Ascending aorta (tissue), 2 donors: ENCODE results near the gene HMG20A. TPM values are rescaled to one million over a fixed set of nuclear protein-coding genes. Genes with fewer than 3 reads are reported as not detected.

Experiments used
- DNase-seq, 2 donors: peaks; one replicate each; pipeline ENCODE4 v3.0.0-alpha.2; 2019; ENCODE audit warnings: low spot score in 2 of 2
- H3K27ac ChIP-seq, 2 donors: fragments of 200-600 bp; sonication (generic); one replicate each; pipeline ENCODE4 v1.5.1; 2016 to 2017; ENCODE audit warnings: mild to moderate bottlenecking in 1 of 2
- H3K27me3 ChIP-seq: fragments of 200-600 bp; sonication (generic); one replicate; pipeline ENCODE4 v1.5.1; 2017
- H3K36me3 ChIP-seq, 2 donors: fragments of 200-600 bp; sonication (generic); one replicate each; pipeline ENCODE4 v1.5.1; 2016
- H3K4me1 ChIP-seq, 2 donors: fragments of 200-600 bp; sonication (generic); one replicate each; pipeline ENCODE4 v1.5.1; 2016 to 2017; ENCODE audit warnings: mild to moderate bottlenecking in 1 of 2
- H3K4me3 ChIP-seq, 2 donors: fragments of 200-600 bp; sonication (generic); one replicate each; pipeline ENCODE4 v1.5.1; 2016 to 2017; ENCODE audit warnings: mild to moderate bottlenecking in 1 of 2
- H3K9me3 ChIP-seq, 2 donors: fragments of 200-600 bp; sonication (generic); one replicate each; pipeline ENCODE4 v1.5.1; 2016
- intact Hi-C: fragments of 100-400 bp; cut with DNase I; formaldehyde crosslinking; loops from one replicate; pipeline ENCODE4 v1.15.1; 2023
- total RNA-seq: library from RNA; depleted of rRNA; stranded (reverse); fragments of >200 nt; gene quantifications from one replicate; pipeline ENCODE4 v1.1.0, GENCODE V29; 2016
- TF ChIP-seq, protein P1 (sequence below), 3 experiments: fragments of 200-600 bp in 2 of 3; fragments of 450-650 bp in 1 of 3; sonication (generic) in 2 of 3; IDR thresholded peaks; one replicate each; pipeline ENCODE4 v1.5.1; 2016 to 2019; ENCODE audit warnings: antibody characterized with exemption in 3 of 3, mild to moderate bottlenecking in 1 of 3, moderate library complexity in 1 of 3

HMG20A gene
- total RNA-seq, 1 donor from 2014 or later = 17.7 TPM

- intact Hi-C loops = no loop called here
- TF ChIP-seq, protein P1, sequence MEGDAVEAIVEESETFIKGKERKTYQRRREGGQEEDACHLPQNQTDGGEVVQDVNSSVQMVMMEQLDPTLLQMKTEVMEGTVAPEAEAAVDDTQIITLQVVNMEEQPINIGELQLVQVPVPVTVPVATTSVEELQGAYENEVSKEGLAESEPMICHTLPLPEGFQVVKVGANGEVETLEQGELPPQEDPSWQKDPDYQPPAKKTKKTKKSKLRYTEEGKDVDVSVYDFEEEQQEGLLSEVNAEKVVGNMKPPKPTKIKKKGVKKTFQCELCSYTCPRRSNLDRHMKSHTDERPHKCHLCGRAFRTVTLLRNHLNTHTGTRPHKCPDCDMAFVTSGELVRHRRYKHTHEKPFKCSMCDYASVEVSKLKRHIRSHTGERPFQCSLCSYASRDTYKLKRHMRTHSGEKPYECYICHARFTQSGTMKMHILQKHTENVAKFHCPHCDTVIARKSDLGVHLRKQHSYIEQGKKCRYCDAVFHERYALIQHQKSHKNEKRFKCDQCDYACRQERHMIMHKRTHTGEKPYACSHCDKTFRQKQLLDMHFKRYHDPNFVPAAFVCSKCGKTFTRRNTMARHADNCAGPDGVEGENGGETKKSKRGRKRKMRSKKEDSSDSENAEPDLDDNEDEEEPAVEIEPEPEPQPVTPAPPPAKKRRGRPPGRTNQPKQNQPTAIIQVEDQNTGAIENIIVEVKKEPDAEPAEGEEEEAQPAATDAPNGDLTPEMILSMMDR (IDR thresholded peaks at IDR 0.05) = no peak
- H3K4me1 ChIP-seq = peaks cover 5 to 27% of the 10 kb centered on the region in 2 donors
- no peak overlapping the region for H3K4me3 ChIP-seq
- no peak for DNase-seq
- H3K9me3 ChIP-seq = no peaks in the 10 kb centered on the region
- H3K27ac ChIP-seq = peak overlapping the region in 1 of 2 donors; percentile 7
- no peaks in the 10 kb centered on the region for H3K36me3 ChIP-seq
- no peaks in the 10 kb centered on the region for H3K27me3 ChIP-seq
Observed at GRCh38 chr15:77494073-77494867, 73.6 kb downstream of the HMG20A start.

DNA sequence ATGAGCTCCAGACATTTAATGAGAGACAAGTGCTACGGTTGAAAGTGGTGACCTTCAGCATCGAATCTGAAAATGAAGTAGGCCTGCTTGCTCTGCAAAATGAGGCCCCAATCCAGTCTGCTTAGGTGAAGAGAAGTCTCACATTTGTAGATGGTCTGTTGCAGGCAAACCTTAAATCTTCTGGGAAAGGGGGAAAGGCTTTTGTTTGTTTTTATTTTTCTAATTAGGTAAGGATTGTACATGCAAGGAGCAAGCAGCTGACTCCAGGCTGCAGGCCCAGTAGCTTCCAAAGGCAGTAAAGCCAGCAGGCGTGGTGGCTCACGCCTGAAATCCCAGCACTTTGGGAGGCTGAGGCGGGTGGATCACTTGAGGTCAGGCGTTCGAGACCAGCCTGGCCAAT, 74.3 kb downstream of the HMG20A start:
- intact Hi-C loops = loop anchor here (5.0 kb wide), 3 partner anchors 38 to 563 kb away; partner anchors contain the start of gene RCN2

DNA sequence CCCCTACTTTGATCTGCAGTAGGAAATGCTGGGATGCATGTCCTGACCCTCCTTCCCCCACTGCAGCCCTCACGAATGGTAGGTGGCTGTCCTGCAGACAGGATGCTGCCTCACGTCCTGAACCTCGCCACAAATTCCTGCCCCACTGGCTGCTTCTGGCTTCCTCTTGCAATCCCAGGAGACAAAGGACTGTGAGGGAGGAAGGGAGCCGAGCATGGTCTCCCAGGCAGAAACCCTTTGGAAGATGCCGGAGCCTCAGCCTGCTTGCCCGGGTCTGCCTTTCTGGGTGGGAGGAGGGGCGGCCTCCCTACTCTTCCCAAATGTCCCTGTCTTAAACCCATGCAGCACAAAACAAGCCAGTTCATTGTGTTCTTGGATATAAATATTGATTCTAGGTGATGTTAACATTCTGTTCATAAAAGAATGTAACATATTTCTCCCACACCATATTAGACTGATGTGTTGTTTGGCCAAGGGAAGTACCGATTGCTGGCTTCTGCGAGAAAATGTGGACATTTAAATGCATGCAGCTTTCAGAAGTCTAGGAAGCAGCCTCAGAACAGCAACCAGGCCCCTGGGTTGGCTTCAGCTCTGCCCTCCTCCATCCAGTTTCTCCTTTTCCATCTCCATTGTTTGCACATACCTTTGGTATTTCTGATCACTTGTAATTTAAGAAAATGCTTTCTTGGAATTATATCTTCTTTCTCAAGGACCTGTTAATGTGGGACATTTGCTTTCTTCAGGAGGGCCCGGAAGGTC, 75.3 kb downstream of the HMG20A start:
- Histone ChIP-seq H3K4me3 (peak overlapping the region in 1 of 2 donors; percentile 41), H3K27me3 (no peaks in the 10 kb centered on the region), H3K27ac (peak overlapping the region; percentile 81 to 85), H3K9me3 (no peaks in the 10 kb centered on the region), H3K36me3 (no peaks in the 10 kb centered on the region), H3K4me1 (peaks cover 5 to 27% of the 10 kb centered on the region in 2 donors)
- intact Hi-C loops = loop anchor here (2.0 to 5.0 kb wide), 4 partner anchors 39 to 564 kb away; partner anchors contain the start of gene RCN2
- TF ChIP-seq, protein P1 (IDR thresholded peaks at IDR 0.05) = no peak
- no peak for DNase-seq

More for the DNA sequence above, 74.3 kb downstream of the HMG20A start:
- Histone ChIP-seq H3K36me3 (no peaks in the 10 kb centered on the region), H3K27me3 (no peaks in the 10 kb centered on the region), H3K27ac (peak overlapping the region in 1 of 2 donors; percentile 39), H3K4me1 (peaks cover 5 to 27% of the 10 kb centered on the region in 2 donors), H3K9me3 (no peaks in the 10 kb centered on the region), H3K4me3 (no peak overlapping the region)
- TF ChIP-seq, protein P1 (IDR thresholded peaks at IDR 0.05) = no peak
- no peak for DNase-seq

GRCh38 chr15:77496715-77497109, 76.0 kb downstream of the HMG20A start:
- Histone ChIP-seq H3K9me3 (no peaks in the 10 kb centered on the region), H3K4me3 (peak overlapping the region in 1 of 2 donors; percentile 41), H3K36me3 (no peaks in the 10 kb centered on the region), H3K27ac (peak overlapping the region; percentile 81 to 85), H3K4me1 (peaks cover 5 to 27% of the 10 kb centered on the region in 2 donors), H3K27me3 (no peaks in the 10 kb centered on the region)
- intact Hi-C loops = loop anchor here (1.0 to 5.0 kb wide), 5 partner anchors 39 to 564 kb away; partner anchors contain the start of gene RCN2
- DNase-seq = peak; percentile 37 to 92
- TF ChIP-seq, protein P1 (IDR thresholded peaks at IDR 0.05) = peak; percentile 88 to 96 (median 91)

GRCh38 chr15:77497110-77497737, 76.5 kb downstream of the HMG20A start:
- Histone ChIP-seq H3K9me3 (no peaks in the 10 kb centered on the region), H3K27me3 (no peaks in the 10 kb centered on the region), H3K36me3 (no peaks in the 10 kb centered on the region), H3K4me1 (peaks cover 5 to 27% of the 10 kb centered on the region in 2 donors), H3K27ac (peak overlapping the region; percentile 81 to 85), H3K4me3 (peak overlapping the region in 1 of 2 donors; percentile 41)
- TF ChIP-seq, protein P1 (IDR thresholded peaks at IDR 0.05) = no peak
- peak in 1 of 2 donors; percentile 75 for DNase-seq
- intact Hi-C loops = loop anchor here (1.0 to 5.0 kb wide), 5 partner anchors 40 to 565 kb away; partner anchors contain the start of gene RCN2
